Endothelial cell of umbilical vein (primary cell): ENCODE results near the gene UROC1. TPM values are rescaled to one million over a fixed set of nuclear protein-coding genes. Genes with fewer than 3 reads are reported as not detected.

ENCODE experiments used
- BruUV-seq: library from RNA; stranded (reverse); fragments of 400-500 nt; replicated peaks from 2 replicates; lab custom pipeline; 2021; lab: Mats Ljungman, UMichigan
- CTCF ChIA-PET: fragments of 300-600, 350-600 bp; sonication (Branson Sonifier 250); formaldehyde crosslinking; loops from one replicate; lab custom pipeline; 2021; ENCODE audit warnings: antibody characterized with exemption, inconsistent platforms; lab: Charles Lee
- POLR2A ChIA-PET: fragments of 300-600, 350-600 bp; sonication (Branson Sonifier 250); formaldehyde crosslinking; loops from one replicate; lab custom pipeline; 2021; ENCODE audit warnings: antibody characterized with exemption, inconsistent platforms; lab: Charles Lee
- DNase-seq: peaks from one replicate; pipeline ENCODE4 v3.0.0-alpha.2; 2011; ENCODE audit warnings: low read depth, low spot score
- FAIRE-seq: peaks from 2 replicates; lab custom pipeline; 2011; peaks lifted over from hg19 to GRCh38; lab: Jason Lieb, UNC
- H2AFZ ChIP-seq: 2 replicates; pipeline ENCODE4 v1.6.0; 2012; ENCODE audit warnings: low read depth, low read length, control low read depth, inconsistent platforms
- H3K27ac ChIP-seq: 2 replicates; pipeline ENCODE4 v1.5.1; 2011; ENCODE audit warnings: low read depth, mild to moderate bottlenecking, control low read depth, low read length, moderate library complexity; ENCODE audit not compliant: insufficient read depth
- H3K27me3 ChIP-seq, 2 experiments: 2 replicates each; pipeline versions ENCODE4 v1.6.0 to v1.6.1; 2011; ENCODE audit warnings: low read length in 2 of 2, mixed read lengths in 1 of 2; ENCODE audit not compliant: control insufficient read depth in 2 of 2, insufficient read depth in 2 of 2
- H3K36me3 ChIP-seq, 2 experiments: 2 replicates in 1 of 2; 3 replicates in 1 of 2; pipeline ENCODE4 v1.5.1; 2011; ENCODE audit warnings: low read length in 2 of 2, mild to moderate bottlenecking in 1 of 2, moderate library complexity in 1 of 2; ENCODE audit not compliant: control insufficient read depth in 2 of 2, insufficient read depth in 2 of 2; ENCODE audit errors: extremely low read depth in 1 of 2
- H3K4me1 ChIP-seq: 3 replicates; pipeline ENCODE4 v1.5.1; 2011; ENCODE audit warnings: mild to moderate bottlenecking, low read length; ENCODE audit not compliant: control insufficient read depth, insufficient read depth; ENCODE audit errors: extremely low read depth
- H3K4me2 ChIP-seq: 2 replicates; pipeline ENCODE4 v1.6.1; 2011; ENCODE audit warnings: low read length, control low read depth, mixed read lengths; ENCODE audit not compliant: insufficient read depth
- H3K4me3 ChIP-seq, 3 experiments: fragments of 200-600 bp in 1 of 3; sonication (generic), shearing (Covaris generic) in 1 of 3; replicated peaks in 1 of 3; 2 replicates each; pipeline ENCODE4 v1.5.1; 2011 to 2016; ENCODE audit warnings: control low read depth in 3 of 3, low read length in 3 of 3, mild to moderate bottlenecking in 2 of 3, inconsistent platforms in 1 of 3, low read depth in 1 of 3, moderate library complexity in 1 of 3; ENCODE audit not compliant: insufficient read depth in 1 of 3
- H3K79me2 ChIP-seq: 2 replicates; pipeline ENCODE4 v1.6.0; 2012; ENCODE audit warnings: low read length, inconsistent platforms; ENCODE audit not compliant: control insufficient read depth, insufficient read depth
- H3K9ac ChIP-seq: replicated peaks from 2 replicates; pipeline ENCODE3; 2011; ENCODE audit warnings: low read length, control low read depth; ENCODE audit not compliant: insufficient read depth; ENCODE audit errors: extremely low read depth
- H3K9me1 ChIP-seq: replicated peaks from 3 replicates; pipeline ENCODE4 v1.6.0; 2011; ENCODE audit warnings: mild to moderate bottlenecking, low read length; ENCODE audit not compliant: control insufficient read depth, insufficient read depth; ENCODE audit errors: extremely low read depth
- H3K9me3 ChIP-seq: replicated peaks from 2 replicates; pipeline ENCODE4 v1.5.1; 2012; ENCODE audit warnings: low read length, inconsistent platforms; ENCODE audit not compliant: control insufficient read depth, insufficient read depth
- H4K20me1 ChIP-seq: replicated peaks from 2 replicates; pipeline ENCODE3; 2011; ENCODE audit warnings: mild to moderate bottlenecking, low read length; ENCODE audit not compliant: control insufficient read depth, insufficient read depth; ENCODE audit errors: extremely low read depth
- EZH2 ChIP-seq: IDR thresholded peaks from 2 replicates; pipeline ENCODE4 v1.6.1; 2012; ENCODE audit warnings: borderline replicate concordance, low read depth, mild to moderate bottlenecking, moderate library complexity, low read length, inconsistent platforms; ENCODE audit not compliant: severe bottlenecking
- FOS ChIP-seq: IDR thresholded peaks from 2 replicates; pipeline ENCODE4 v1.6.1; 2011; ENCODE audit warnings: mild to moderate bottlenecking, low read length, moderate library complexity, borderline replicate concordance; ENCODE audit not compliant: insufficient read depth
- GATA2 ChIP-seq: IDR thresholded peaks from 2 replicates; pipeline ENCODE4 v1.7.0; 2011; ENCODE audit warnings: low read depth, mild to moderate bottlenecking, moderate library complexity, mixed read lengths, low read length; ENCODE audit not compliant: insufficient read length, insufficient read depth
- JUN ChIP-seq: IDR thresholded peaks from 2 replicates; pipeline ENCODE4 v1.6.1; 2011; ENCODE audit warnings: borderline replicate concordance, low read depth; ENCODE audit not compliant: insufficient read length, insufficient read depth
- MYC ChIP-seq: IDR thresholded peaks from one replicate; pipeline ENCODE4 v1.6.1; 2011; ENCODE audit warnings: mild to moderate bottlenecking, low read depth, low read length
- POLR2A ChIP-seq: IDR thresholded peaks from 2 replicates; pipeline ENCODE4 v1.6.1; 2012; ENCODE audit warnings: low read depth, mild to moderate bottlenecking, control low read depth, low read length
- POLR2AphosphoS5 ChIP-seq: IDR thresholded peaks from 2 replicates; pipeline ENCODE4 v1.6.1; 2012; ENCODE audit warnings: low read depth, mild to moderate bottlenecking, control low read depth, low read length, moderate library complexity; ENCODE audit not compliant: insufficient read depth
- dilution Hi-C: fragments of 300-500 bp; cut with MboI; formaldehyde crosslinking; loops from one replicate; pipeline ENCODE4 v1.15.0; 2019; ENCODE audit warnings: low sequenced_read_pairs; ENCODE audit not compliant: extremely low pct_ligation_motif_present
- intact Hi-C: fragments of 100-400 bp; cut with micrococcal nuclease; formaldehyde crosslinking; loops from one replicate; pipeline ENCODE4 v1.10.0; 2022
- polyA plus RNA-seq, 4 experiments: library from polyadenylated mRNA; depleted of rRNA in 3 of 4; stranded (reverse) in 3 of 4; unstranded in 1 of 4; fragments of >200 nt; gene quantifications; 2 replicates each; pipeline versions ENCODE4 v1.2.1 to v1.2.3, GENCODE V29; 2011 to 2012; ENCODE audit warnings: missing spikeins in 1 of 4
- total RNA-seq: library from RNA; stranded (reverse); gene quantifications from 2 replicates; pipeline ENCODE4 v1.2.3, GENCODE V29; 2021
- TF ChIP-seq, protein P1 (sequence below): IDR thresholded peaks from 2 replicates; pipeline ENCODE4 v1.6.1; 2011; ENCODE audit not compliant: insufficient read depth, insufficient read length
- TF ChIP-seq, protein P2 (sequence below), 2 donors: IDR thresholded peaks; 1 replicate in 1 of 2; 2 replicates in 1 of 2; pipeline ENCODE4 v1.5.1; 2011; ENCODE audit warnings: low read length in 2 of 2, mild to moderate bottlenecking in 2 of 2, moderate library complexity in 2 of 2, control low read depth in 1 of 2, inconsistent platforms in 1 of 2, low read depth in 1 of 2; ENCODE audit not compliant: insufficient read depth in 1 of 2; ENCODE audit errors: extremely low read depth in 1 of 2

Gene UROC1
- total and polyA plus RNA-seq, 2 donors (not counting 3 experiments of a cell fraction or from before 2014, with no cell fraction given): not detected

DNA sequence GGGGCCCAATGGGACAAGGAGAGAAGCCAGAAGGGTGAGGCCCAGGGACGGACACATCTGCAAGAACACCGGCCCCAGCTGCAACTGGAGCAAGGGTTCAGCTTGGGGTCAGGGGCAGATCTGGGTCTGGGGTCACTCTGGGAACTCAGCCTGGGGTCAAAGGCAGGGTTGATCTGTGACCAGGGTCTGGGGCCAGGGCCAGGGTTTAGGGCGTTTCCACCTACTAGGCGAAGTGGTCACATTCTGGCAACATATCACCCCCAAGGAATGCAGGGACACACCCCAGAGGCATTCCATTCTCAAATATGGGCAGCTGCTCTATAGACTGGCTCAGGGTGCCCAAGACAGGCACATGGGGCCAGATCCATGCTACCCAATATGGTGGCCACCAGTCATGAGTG lies 9.0 kb downstream of the UROC1 start:
- H3K27me3 ChIP-seq: no peaks in the 10 kb centered on the region
- POLR2A ChIA-PET: no interaction called here
- H3K9me1 ChIP-seq: no peaks in the 10 kb centered on the region
- no peak overlapping the region for H2AFZ ChIP-seq
- no peaks in the 10 kb centered on the region for H3K36me3 ChIP-seq
- no peak overlapping the region for H3K4me3 ChIP-seq
- H3K27ac ChIP-seq: no peak overlapping the region
- H3K79me2 ChIP-seq: no peaks in the 10 kb centered on the region
- CTCF ChIA-PET: no interaction called here
- H4K20me1 ChIP-seq: no peaks in the 10 kb centered on the region
- no peak for TF ChIP-seq JUN
- TF ChIP-seq, protein P1, sequence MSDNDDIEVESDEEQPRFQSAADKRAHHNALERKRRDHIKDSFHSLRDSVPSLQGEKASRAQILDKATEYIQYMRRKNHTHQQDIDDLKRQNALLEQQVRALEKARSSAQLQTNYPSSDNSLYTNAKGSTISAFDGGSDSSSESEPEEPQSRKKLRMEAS: no peak
- DNase-seq (no peak), FAIRE-seq (no peak)
- dilution Hi-C loops (no loop called here), intact Hi-C loops (no loop called here)
- H3K9me3 ChIP-seq: no peaks in the 10 kb centered on the region
- H3K4me2 ChIP-seq: no peak overlapping the region
- H3K9ac ChIP-seq: no peak overlapping the region
- H3K4me1 ChIP-seq: no peaks in the 10 kb centered on the region
- no TSS peak for BruUV-seq

DNA sequence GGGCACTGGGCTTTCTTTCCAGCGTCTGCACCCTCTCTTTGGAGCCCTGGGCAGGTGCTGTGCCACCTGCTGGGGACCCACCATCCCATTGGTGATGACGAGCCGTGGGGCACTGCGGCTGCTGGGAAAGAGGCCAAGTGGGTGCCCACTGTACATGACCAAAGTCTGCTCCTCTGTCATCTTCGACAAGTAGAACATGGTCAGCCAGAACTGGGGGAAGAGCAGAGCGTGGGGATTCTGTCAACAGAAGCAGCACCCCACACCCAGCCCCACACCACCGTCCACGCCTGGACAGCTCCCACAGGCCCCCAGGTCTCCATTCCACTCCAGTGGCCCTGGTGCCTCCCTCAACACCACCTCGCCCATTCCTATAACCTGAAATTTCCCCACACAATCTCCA lies 9.7 kb downstream of the UROC1 start:
- H3K27ac ChIP-seq: no peak overlapping the region
- dilution Hi-C loops (no loop called here), intact Hi-C loops (no loop called here)
- CTCF ChIA-PET: no interaction called here
- no peaks in the 10 kb centered on the region for H3K36me3 ChIP-seq
- no peaks in the 10 kb centered on the region for H3K79me2 ChIP-seq
- TF ChIP-seq, protein P2, sequence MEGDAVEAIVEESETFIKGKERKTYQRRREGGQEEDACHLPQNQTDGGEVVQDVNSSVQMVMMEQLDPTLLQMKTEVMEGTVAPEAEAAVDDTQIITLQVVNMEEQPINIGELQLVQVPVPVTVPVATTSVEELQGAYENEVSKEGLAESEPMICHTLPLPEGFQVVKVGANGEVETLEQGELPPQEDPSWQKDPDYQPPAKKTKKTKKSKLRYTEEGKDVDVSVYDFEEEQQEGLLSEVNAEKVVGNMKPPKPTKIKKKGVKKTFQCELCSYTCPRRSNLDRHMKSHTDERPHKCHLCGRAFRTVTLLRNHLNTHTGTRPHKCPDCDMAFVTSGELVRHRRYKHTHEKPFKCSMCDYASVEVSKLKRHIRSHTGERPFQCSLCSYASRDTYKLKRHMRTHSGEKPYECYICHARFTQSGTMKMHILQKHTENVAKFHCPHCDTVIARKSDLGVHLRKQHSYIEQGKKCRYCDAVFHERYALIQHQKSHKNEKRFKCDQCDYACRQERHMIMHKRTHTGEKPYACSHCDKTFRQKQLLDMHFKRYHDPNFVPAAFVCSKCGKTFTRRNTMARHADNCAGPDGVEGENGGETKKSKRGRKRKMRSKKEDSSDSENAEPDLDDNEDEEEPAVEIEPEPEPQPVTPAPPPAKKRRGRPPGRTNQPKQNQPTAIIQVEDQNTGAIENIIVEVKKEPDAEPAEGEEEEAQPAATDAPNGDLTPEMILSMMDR (IDR thresholded peaks at IDR 0.05; ENCODE audit: extremely low read depth in 1 of 2, insufficient read depth in 1 of 2, low read depth in 1 of 2, low read length in 2 of 2): no peak
- TF ChIP-seq FOS: no peak
- TF ChIP-seq JUN: no peak
- no peak for TF ChIP-seq EZH2
- TF ChIP-seq GATA2: no peak
- TF ChIP-seq, protein P1: no peak
- no peak for TF ChIP-seq POLR2A
- TF ChIP-seq MYC: no peak
- TF ChIP-seq POLR2AphosphoS5: no peak
- no TSS peak for BruUV-seq
- no peaks in the 10 kb centered on the region for H3K9me1 ChIP-seq
- no peak overlapping the region for H3K4me2 ChIP-seq
- H3K9me3 ChIP-seq: no peaks in the 10 kb centered on the region
- no peak overlapping the region for H3K9ac ChIP-seq
- POLR2A ChIA-PET: no interaction called here
- no peaks in the 10 kb centered on the region for H4K20me1 ChIP-seq
- no peak for FAIRE-seq
- no peak for DNase-seq
- H3K4me1 ChIP-seq: no peaks in the 10 kb centered on the region
- no peaks in the 10 kb centered on the region for H3K27me3 ChIP-seq
- H3K4me3 ChIP-seq: no peak overlapping the region
- H2AFZ ChIP-seq: no peak overlapping the region
